HL-60/S4 treated with phorbol 12-myristate 13-acetate at 8.2 ng/mL for 4 days and 3 days (cell line): ENCODE results near the gene METTL16.

Source experiments
- in situ Hi-C: fragments of 300-500 bp; cut with MboI; formaldehyde crosslinking; loops from 2 replicates; pipeline ENCODE4 v1.15.0; 2022; ENCODE audit warnings: low sequenced_read_pairs

METTL16 gene

GRCh38 chr17:2397247-2398171, 114.2 kb downstream of the METTL16 start:
- in situ Hi-C loops = no loop called here

- in situ Hi-C loops = no loop called here
Measured at GRCh38 chr17:2396568-2397246, 115.0 kb downstream of the METTL16 start.

GRCh38 chr17:2396192-2396567, 115.5 kb downstream of the METTL16 start:
- in situ Hi-C loops = no loop called here

- in situ Hi-C loops = no loop called here
Measured at GRCh38 chr17:2395258-2396181, 116.2 kb downstream of the METTL16 start.

GRCh38 chr17:2394775-2395201, 116.9 kb downstream of the METTL16 start:
- in situ Hi-C loops = no loop called here

- in situ Hi-C loops = no loop called here
Measured at GRCh38 chr17:2393954-2394749, 117.5 kb downstream of the METTL16 start.

GRCh38 chr17:2393174-2393953, 118.3 kb downstream of the METTL16 start:
- in situ Hi-C loops = no loop called here

- in situ Hi-C loops = no loop called here
Measured at GRCh38 chr17:2392252-2393173, 119.2 kb downstream of the METTL16 start.

GRCh38 chr17:2391597-2392251, 120.0 kb downstream of the METTL16 start:
- in situ Hi-C loops = no loop called here

GRCh38 chr17:2390199-2390836, 121.4 kb downstream of the METTL16 start:
- in situ Hi-C loops = no loop called here

GRCh38 chr17:2388683-2389055, 123.0 kb downstream of the METTL16 start:
- in situ Hi-C loops = no loop called here

GRCh38 chr17:2388020-2388682, 123.5 kb downstream of the METTL16 start:
- in situ Hi-C loops = no loop called here

- in situ Hi-C loops = no loop called here
Measured at GRCh38 chr17:2387086-2388019, 124.3 kb downstream of the METTL16 start.

- in situ Hi-C loops = no loop called here
Measured at GRCh38 chr17:2386400-2387085, 125.1 kb downstream of the METTL16 start.
